ENCODE data around the gene IGHMBP2. TPM values are rescaled to one million over a fixed set of nuclear protein-coding genes. Genes with fewer than 3 reads are reported as not detected.

The IGHMBP2 gene
- total RNA-seq, 2 donors from 2014 or later: 24.7 to 40.8 TPM

GRCh38 chr11:68978931-68979594 lies 75.4 kb downstream of the IGHMBP2 start:
- TF ChIP-seq CTCF (IDR thresholded peaks at IDR 0.05): no peak
- ATAC-seq (ENCODE audit: insufficient number of reproducible peaks, low FRiP score, low read depth) (no peak), DNase-seq (ENCODE audit: low spot score) (no peak)
- Histone ChIP-seq H3K9me3 (no peaks in the 10 kb centered on the region), H3K27me3 (replicated peaks; ENCODE audit: insufficient read depth) (no peaks in the 10 kb centered on the region), H3K27ac (no peak overlapping the region), H3K4me3 (no peak overlapping the region), H3K4me1 (ENCODE audit: control insufficient read depth in 1 of 2, low read depth in 2 of 2) (peaks cover 0 to 27% of the 10 kb centered on the region in 2 donors), H3K36me3 (no peaks in the 10 kb centered on the region)

- Histone ChIP-seq H3K9me3 (no peaks in the 10 kb centered on the region), H3K4me3 (no peak overlapping the region), H3K27ac (no peak overlapping the region), H3K36me3 (no peaks in the 10 kb centered on the region), H3K27me3 (replicated peaks; ENCODE audit: insufficient read depth) (no peaks in the 10 kb centered on the region), H3K4me1 (ENCODE audit: control insufficient read depth in 1 of 2, low read depth in 2 of 2) (peaks cover 0 to 22% of the 10 kb centered on the region in 2 donors)
- ATAC-seq (ENCODE audit: insufficient number of reproducible peaks, low FRiP score, low read depth) (no peak), DNase-seq (ENCODE audit: low spot score) (no peak)
- no peak for TF ChIP-seq CTCF (IDR thresholded peaks at IDR 0.05)
Observed at GRCh38 chr11:68979931-68980775, 76.5 kb downstream of the IGHMBP2 start.

GRCh38 chr11:68980776-68981065 lies 77.0 kb downstream of the IGHMBP2 start, which contains the start of gene MRGPRD:
MRGPRD (minus strand) TSS chr11:68980986; CDS start chr11:68980986, 0 bp downstream.
- DNase-seq (ENCODE audit: low spot score): no peak
- TF ChIP-seq CTCF (IDR thresholded peaks at IDR 0.05): no peak

GRCh38 chr11:68982134-68982533 lies 78.4 kb downstream of the IGHMBP2 start:
- Histone ChIP-seq H3K27me3 (replicated peaks; ENCODE audit: insufficient read depth) (no peaks in the 10 kb centered on the region), H3K4me1 (ENCODE audit: control insufficient read depth in 1 of 2, low read depth in 2 of 2) (peaks cover 0 to 4% of the 10 kb centered on the region in 2 donors), H3K36me3 (no peaks in the 10 kb centered on the region), H3K27ac (no peak overlapping the region), H3K9me3 (no peaks in the 10 kb centered on the region), H3K4me3 (no peak overlapping the region)
- ATAC-seq (ENCODE audit: insufficient number of reproducible peaks, low FRiP score, low read depth): no peak
- DNase-seq (ENCODE audit: low spot score): no peak
- no peak for TF ChIP-seq CTCF (IDR thresholded peaks at IDR 0.05)

More at GRCh38 chr11:68980776-68981065, 77.0 kb downstream of the IGHMBP2 start, which contains the start of gene MRGPRD:
- H3K4me1 ChIP-seq (ENCODE audit: control insufficient read depth in 1 of 2, low read depth in 2 of 2): peaks cover 0 to 17% of the 10 kb centered on the region in 2 donors
- H3K27ac ChIP-seq: no peak within 1 kb of the TSS
- no peaks in the 10 kb centered on the region for H3K27me3 ChIP-seq (replicated peaks; ENCODE audit: insufficient read depth)
- no peaks in the 10 kb centered on the region for H3K36me3 ChIP-seq
- no peak within 1 kb of the TSS for H3K4me3 ChIP-seq
- ATAC-seq (ENCODE audit: insufficient number of reproducible peaks, low FRiP score, low read depth): no peak
- no peaks in the 10 kb centered on the region for H3K9me3 ChIP-seq

- Histone ChIP-seq H3K27me3 (replicated peaks; ENCODE audit: insufficient read depth) (no peaks in the 10 kb centered on the region), H3K27ac (no peak overlapping the region), H3K4me1 (ENCODE audit: control insufficient read depth in 1 of 2, low read depth in 2 of 2) (no peaks in the 10 kb centered on the region), H3K36me3 (no peaks in the 10 kb centered on the region), H3K9me3 (no peaks in the 10 kb centered on the region), H3K4me3 (no peak overlapping the region)
- ATAC-seq (ENCODE audit: insufficient number of reproducible peaks, low FRiP score, low read depth): no peak
- DNase-seq (ENCODE audit: low spot score): no peak
- TF ChIP-seq CTCF (IDR thresholded peaks at IDR 0.05): no peak
Observed at GRCh38 chr11:68983801-68984200, 80.1 kb downstream of the IGHMBP2 start.

Measured in thoracic aorta (tissue), 2 donors.